Mesothelial cell of epicardium (in vitro differentiated cells): ENCODE results near the gene FZD2. TPM values are rescaled to one million over a fixed set of nuclear protein-coding genes. Genes with fewer than 3 reads are reported as not detected.

Experiments used
- DNase-seq, 2 experiments: peaks; one replicate each; pipeline ENCODE4 v3.0.0; 2021; ENCODE audit warnings: low spot score in 2 of 2; ENCODE audit not compliant: unreplicated experiment in 2 of 2
- H3K27ac Mint-ChIP-seq: 2 replicates; pipeline ENCODE4 v1.8.0; 2021; ENCODE audit warnings: mixed read lengths
- H3K27me3 Mint-ChIP-seq: 2 replicates; pipeline ENCODE4 v1.8.0; 2021; ENCODE audit warnings: low read depth, mixed read lengths
- H3K36me3 Mint-ChIP-seq: 2 replicates; pipeline ENCODE4 v1.8.0; 2021; ENCODE audit warnings: mixed read lengths
- H3K4me1 Mint-ChIP-seq: 2 replicates; pipeline ENCODE4 v1.8.0; 2021; ENCODE audit warnings: mixed read lengths
- H3K4me3 Mint-ChIP-seq: 2 replicates; pipeline ENCODE4 v1.8.0; 2021; ENCODE audit warnings: mild to moderate bottlenecking, moderate library complexity, mixed read lengths
- H3K9me3 Mint-ChIP-seq: 2 replicates; pipeline ENCODE4 v1.8.0; 2021; ENCODE audit warnings: mixed read lengths
- CTCF ChIP-seq: fragments of 200-600 bp; sonication (generic); IDR thresholded peaks from one replicate; pipeline ENCODE4 v1.5.0; 2021; ENCODE audit warnings: antibody characterized with exemption; ENCODE audit not compliant: unreplicated experiment
- total RNA-seq: library from RNA; stranded (reverse); gene quantifications from 3 replicates; pipeline ENCODE4 v1.2.1, GENCODE V29; 2021

FZD2 gene
- total RNA-seq, 1 donor from 2014 or later: 88.3 TPM

- no peak for DNase-seq
- Mint-ChIP-seq H3K4me1 (peaks cover 63% of the 10 kb centered on the region), H3K27ac (peak overlapping the region; percentile 95), H3K9me3 (no peaks in the 10 kb centered on the region), H3K27me3 (no peaks in the 10 kb centered on the region), H3K4me3 (no peak overlapping the region), H3K36me3 (no peaks in the 10 kb centered on the region)
- no peak for TF ChIP-seq CTCF
These were observed 8.7 kb upstream of the FZD2 start for GRCh38 chr17:44548376-44549230.

GRCh38 chr17:44549686-44550085 lies 7.6 kb upstream of the FZD2 start:
- Mint-ChIP-seq H3K9me3 (no peaks in the 10 kb centered on the region), H3K27me3 (no peaks in the 10 kb centered on the region), H3K4me3 (no peak overlapping the region), H3K36me3 (no peaks in the 10 kb centered on the region), H3K4me1 (peaks cover 52% of the 10 kb centered on the region), H3K27ac (peak overlapping the region; percentile 80)
- TF ChIP-seq CTCF: no peak
- DNase-seq: no peak

- no peak for TF ChIP-seq CTCF
- no peak for DNase-seq
- H3K27ac Mint-ChIP-seq: no peak overlapping the region
- H3K4me1 Mint-ChIP-seq: peaks cover 52% of the 10 kb centered on the region
- H3K36me3 Mint-ChIP-seq: no peaks in the 10 kb centered on the region
- H3K27me3 Mint-ChIP-seq: no peaks in the 10 kb centered on the region
- no peaks in the 10 kb centered on the region for H3K9me3 Mint-ChIP-seq
- no peak overlapping the region for H3K4me3 Mint-ChIP-seq
These were observed 4.9 kb upstream of the FZD2 start for GRCh38 chr17:44552361-44552760.

GRCh38 chr17:44555099-44555498 lies 2.2 kb upstream of the FZD2 start:
- no peak for TF ChIP-seq CTCF
- Mint-ChIP-seq H3K36me3 (peaks cover 3% of the 10 kb centered on the region), H3K4me1 (peaks cover 47% of the 10 kb centered on the region), H3K27ac (peak overlapping the region; percentile 99), H3K9me3 (no peaks in the 10 kb centered on the region), H3K27me3 (no peaks in the 10 kb centered on the region), H3K4me3 (peak overlapping the region; percentile 84)
- DNase-seq: no peak

- peaks cover 56% of the 10 kb centered on the region for H3K4me1 Mint-ChIP-seq
- H3K4me3 Mint-ChIP-seq: peak overlapping the region; percentile 84
- H3K9me3 Mint-ChIP-seq: no peaks in the 10 kb centered on the region
These were observed 985 bp upstream of the FZD2 start for GRCh38 chr17:44556166-44556831.

More at GRCh38 chr17:44556166-44556831, 985 bp upstream of the FZD2 start:
- H3K27me3 Mint-ChIP-seq: no peaks in the 10 kb centered on the region
- no peak for DNase-seq
- H3K36me3 Mint-ChIP-seq: peaks cover 3% of the 10 kb centered on the region
- TF ChIP-seq CTCF: no peak
- peak overlapping the region; percentile 99 for H3K27ac Mint-ChIP-seq
